PC-3 (cell line): ENCODE results near the gene ZNF30. TPM values are rescaled to one million over a fixed set of nuclear protein-coding genes. Genes with fewer than 3 reads are reported as not detected.

Source experiments
- ATAC-seq: fragments of 200-7000 bp; cut with Tn5 transposase; 2 replicates; pipeline ENCODE4 v1.9.1; 2020; ENCODE audit warnings: mild to moderate bottlenecking, moderate library complexity
- BruUV-seq: library from RNA; stranded (reverse); fragments of 400-500 nt; replicated peaks from 2 replicates; lab custom pipeline; 2021; lab: Mats Ljungman, UMichigan
- CTCF ChIA-PET: fragments of 300-600 bp; sonication (Branson Sonifier 250); formaldehyde crosslinking; loops from one replicate; lab custom pipeline; 2022; ENCODE audit warnings: antibody characterized with exemption; lab: Charles Lee
- POLR2A ChIA-PET: fragments of 300-600 bp; sonication (Branson Sonifier 250); formaldehyde crosslinking; loops from one replicate; lab custom pipeline; 2022; ENCODE audit warnings: antibody characterized with exemption; ENCODE audit not compliant: unreplicated experiment; lab: Charles Lee
- DNase-seq: peaks from one replicate; pipeline ENCODE4 v3.0.0-alpha.2; 2015
- H2AFZ ChIP-seq: fragments of 300-600 bp; sonication (generic); 2 replicates; pipeline ENCODE4 v1.6.0; 2016; ENCODE audit warnings: antibody characterized with exemption, low read length
- H3F3A ChIP-seq: fragments of 300-600 bp; sonication (generic); one replicate; pipeline ENCODE4 v1.6.0; 2017; ENCODE audit warnings: antibody characterized with exemption, low read length, control low read depth, mild to moderate bottlenecking; ENCODE audit not compliant: unreplicated experiment
- H3K27ac ChIP-seq: fragments of 300-600 bp; sonication (generic); 2 replicates; pipeline ENCODE4 v1.5.1; 2016; ENCODE audit warnings: mild to moderate bottlenecking, low read length
- H3K27me3 ChIP-seq: fragments of 300-600 bp; sonication (generic); 2 replicates; pipeline ENCODE4 v1.6.1; 2016; ENCODE audit warnings: low read length, mixed read lengths
- H3K36me3 ChIP-seq: fragments of 300-600 bp; sonication (generic); 2 replicates; pipeline ENCODE4 v1.6.1; 2016; ENCODE audit warnings: low read depth, mixed run types, low read length, mixed read lengths
- H3K4me1 ChIP-seq: fragments of 300-600 bp; sonication (generic); 2 replicates; pipeline ENCODE4 v1.5.1; 2016; ENCODE audit warnings: low read length; ENCODE audit not compliant: insufficient read depth
- H3K4me2 ChIP-seq: fragments of 300-600 bp; sonication (generic); 2 replicates; pipeline ENCODE4 v1.6.0; 2016; ENCODE audit warnings: low read length
- H3K4me3 ChIP-seq: fragments of 300-600 bp; sonication (generic); 2 replicates; pipeline ENCODE4 v1.5.1; 2016; ENCODE audit warnings: mild to moderate bottlenecking, low read length, mixed read lengths
- H3K79me2 ChIP-seq: fragments of 300-600 bp; sonication (generic); 2 replicates; pipeline ENCODE4 v1.6.1; 2017; ENCODE audit warnings: low read length, mixed read lengths
- H3K9ac ChIP-seq: fragments of 300-600 bp; sonication (generic); 2 replicates; pipeline ENCODE4 v1.6.0; 2016; ENCODE audit warnings: mild to moderate bottlenecking, low read length
- H3K9me2 ChIP-seq: fragments of 300-600 bp; sonication (generic); replicated peaks from 2 replicates; pipeline ENCODE4 v1.6.1; 2016; ENCODE audit warnings: mixed run types, low read length, mixed read lengths
- H3K9me3 ChIP-seq: fragments of 300-600 bp; sonication (generic); 2 replicates; pipeline ENCODE4 v1.6.1; 2016; ENCODE audit warnings: low read length, mixed read lengths
- H4K20me1 ChIP-seq: fragments of 300-600 bp; sonication (generic); 2 replicates; pipeline ENCODE4 v1.6.1; 2016; ENCODE audit warnings: low read length, mixed read lengths
- EZH2 ChIP-seq: fragments of 300-600 bp; sonication (generic); IDR thresholded peaks from one replicate; pipeline ENCODE4 v1.6.1; 2017; ENCODE audit warnings: antibody characterized with exemption, mild to moderate bottlenecking, low read length; ENCODE audit not compliant: unreplicated experiment
- EZH2phosphoT487 ChIP-seq: fragments of 300-600 bp; sonication (generic); IDR thresholded peaks from 2 replicates; pipeline ENCODE4 v1.6.1; 2018; ENCODE audit warnings: mild to moderate bottlenecking, antibody characterized with exemption, low read length, borderline replicate concordance
- intact Hi-C: fragments of 100-400 bp; cut with micrococcal nuclease; formaldehyde crosslinking; loops from 2 replicates; pipeline ENCODE4 v1.9.0; 2023
- total RNA-seq: library from RNA; depleted of rRNA; stranded (reverse); fragments of >200 nt; gene quantifications from 2 replicates; pipeline ENCODE4 v1.2.3, GENCODE V29; 2014
- TF ChIP-seq, protein P1 (sequence below): fragments of 300-600 bp; sonication (generic); conservative IDR thresholded peaks from 2 replicates; pipeline ENCODE4 v1.5.1; 2017; ENCODE audit warnings: antibody characterized with exemption, low read depth, mild to moderate bottlenecking, low read length

Gene ZNF30
- total RNA-seq, 1 experiment from 2014 or later = 3.5 TPM

DNA sequence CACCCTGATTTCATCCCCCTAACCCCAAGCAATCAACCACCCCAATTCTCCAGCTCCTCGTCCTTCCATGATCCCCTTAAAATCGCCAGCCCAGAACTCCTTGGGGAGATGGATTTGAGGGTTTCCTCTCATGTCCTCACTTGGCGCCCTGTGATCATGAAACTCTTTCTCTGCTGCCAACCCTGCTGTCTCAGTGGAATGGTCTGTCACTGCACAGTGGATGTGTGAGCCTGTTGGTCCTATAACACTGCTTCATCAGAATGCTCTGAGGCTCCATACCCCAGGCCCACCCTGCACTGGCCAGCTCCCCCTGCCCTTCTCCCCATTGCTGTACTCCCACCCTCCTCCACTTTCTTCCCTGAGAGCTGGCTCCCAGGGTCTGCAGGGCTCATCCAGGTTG is 49.9 kb downstream of the ZNF30 start:
- intact Hi-C loops = no loop called here
- H3K79me2 ChIP-seq = no peaks in the 10 kb centered on the region
- no peak overlapping the region for H3K4me3 ChIP-seq
- ChIA-PET CTCF (no interaction called here), POLR2A (no interaction called here)
- H3K4me2 ChIP-seq = no peak overlapping the region
- no peaks in the 10 kb centered on the region for H3K36me3 ChIP-seq
- no peak for DNase-seq
- H3F3A ChIP-seq = no peaks in the 10 kb centered on the region
- no peak overlapping the region for H2AFZ ChIP-seq
- no peaks in the 10 kb centered on the region for H3K9me2 ChIP-seq
- no peak overlapping the region for H3K9ac ChIP-seq
- no peaks in the 10 kb centered on the region for H3K4me1 ChIP-seq
- no peaks in the 10 kb centered on the region for H3K27me3 ChIP-seq
- no peaks in the 10 kb centered on the region for H4K20me1 ChIP-seq
- TF ChIP-seq, protein P1, sequence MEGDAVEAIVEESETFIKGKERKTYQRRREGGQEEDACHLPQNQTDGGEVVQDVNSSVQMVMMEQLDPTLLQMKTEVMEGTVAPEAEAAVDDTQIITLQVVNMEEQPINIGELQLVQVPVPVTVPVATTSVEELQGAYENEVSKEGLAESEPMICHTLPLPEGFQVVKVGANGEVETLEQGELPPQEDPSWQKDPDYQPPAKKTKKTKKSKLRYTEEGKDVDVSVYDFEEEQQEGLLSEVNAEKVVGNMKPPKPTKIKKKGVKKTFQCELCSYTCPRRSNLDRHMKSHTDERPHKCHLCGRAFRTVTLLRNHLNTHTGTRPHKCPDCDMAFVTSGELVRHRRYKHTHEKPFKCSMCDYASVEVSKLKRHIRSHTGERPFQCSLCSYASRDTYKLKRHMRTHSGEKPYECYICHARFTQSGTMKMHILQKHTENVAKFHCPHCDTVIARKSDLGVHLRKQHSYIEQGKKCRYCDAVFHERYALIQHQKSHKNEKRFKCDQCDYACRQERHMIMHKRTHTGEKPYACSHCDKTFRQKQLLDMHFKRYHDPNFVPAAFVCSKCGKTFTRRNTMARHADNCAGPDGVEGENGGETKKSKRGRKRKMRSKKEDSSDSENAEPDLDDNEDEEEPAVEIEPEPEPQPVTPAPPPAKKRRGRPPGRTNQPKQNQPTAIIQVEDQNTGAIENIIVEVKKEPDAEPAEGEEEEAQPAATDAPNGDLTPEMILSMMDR = no peak
- TF ChIP-seq EZH2 = no peak
- no peak for TF ChIP-seq EZH2phosphoT487
- no peaks in the 10 kb centered on the region for H3K9me3 ChIP-seq
- no TSS peak for BruUV-seq
- ATAC-seq = no peak
- H3K27ac ChIP-seq = no peak overlapping the region

GRCh38 chr19:34979819-34980640 is 53.3 kb downstream of the ZNF30 start:
- no peak for ATAC-seq
- H3K4me1 ChIP-seq = no peaks in the 10 kb centered on the region
- no TSS peak for BruUV-seq
- intact Hi-C loops = no loop called here
- H3F3A ChIP-seq = no peaks in the 10 kb centered on the region
- H3K79me2 ChIP-seq = no peaks in the 10 kb centered on the region
- POLR2A ChIA-PET = no interaction called here
- H3K27ac ChIP-seq = no peak overlapping the region
- no peaks in the 10 kb centered on the region for H3K9me2 ChIP-seq
- H3K4me2 ChIP-seq = no peak overlapping the region
- H3K9me3 ChIP-seq = no peaks in the 10 kb centered on the region
- TF ChIP-seq EZH2 = no peak
- no peak for TF ChIP-seq EZH2phosphoT487
- TF ChIP-seq, protein P1 = no peak
- no peak overlapping the region for H3K9ac ChIP-seq
- no peak for DNase-seq
- no peak overlapping the region for H2AFZ ChIP-seq
- H3K27me3 ChIP-seq = no peaks in the 10 kb centered on the region
- H3K36me3 ChIP-seq = no peaks in the 10 kb centered on the region
- no peaks in the 10 kb centered on the region for H4K20me1 ChIP-seq
- CTCF ChIA-PET = no interaction called here
- no peak overlapping the region for H3K4me3 ChIP-seq

DNA sequence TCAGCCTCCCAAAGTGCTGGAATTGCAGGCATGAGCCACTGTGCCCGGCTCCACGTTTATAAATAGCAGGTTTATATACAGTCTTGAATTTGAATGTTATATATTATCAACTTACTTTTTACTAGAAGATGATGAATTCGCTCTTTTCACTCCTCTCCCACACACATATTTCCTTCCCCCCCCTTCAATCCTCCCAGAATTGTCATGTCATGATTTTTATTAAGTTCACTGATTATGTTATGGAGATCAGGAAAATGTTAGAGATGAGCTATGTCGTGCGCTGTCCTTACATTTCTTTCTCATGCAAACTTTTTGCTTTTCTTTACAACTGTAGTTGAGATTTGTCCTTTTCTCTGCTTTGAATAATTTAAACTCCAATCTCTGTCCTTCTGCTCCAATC is 55.6 kb downstream of the ZNF30 start:
- H3K79me2 ChIP-seq = no peaks in the 10 kb centered on the region
- H2AFZ ChIP-seq = no peak overlapping the region
- no peaks in the 10 kb centered on the region for H3F3A ChIP-seq
- intact Hi-C loops = no loop called here
- no peaks in the 10 kb centered on the region for H3K9me3 ChIP-seq
- no peaks in the 10 kb centered on the region for H3K4me1 ChIP-seq
- no peak for DNase-seq
- BruUV-seq = no TSS peak
- CTCF ChIA-PET = no interaction called here
- TF ChIP-seq, protein P1 = no peak
- TF ChIP-seq EZH2 (no peak), EZH2phosphoT487 (no peak)
- POLR2A ChIA-PET = no interaction called here
- no peak overlapping the region for H3K27ac ChIP-seq
- no peaks in the 10 kb centered on the region for H3K9me2 ChIP-seq
- H3K36me3 ChIP-seq = no peaks in the 10 kb centered on the region
- no peaks in the 10 kb centered on the region for H4K20me1 ChIP-seq
- no peak overlapping the region for H3K9ac ChIP-seq
- no peaks in the 10 kb centered on the region for H3K27me3 ChIP-seq
- no peak overlapping the region for H3K4me3 ChIP-seq
- H3K4me2 ChIP-seq = no peak overlapping the region
- ATAC-seq = no peak
